HG02938 (cell line): ENCODE results near the gene CCAR1.
"Not testable (repeated sequence)": the region's sequence is repeated elsewhere in the genome, so short reads cannot be mapped to it uniquely, and the experiment has no call there.

ENCODE experiments used
- ATAC-seq: cut with Tn5 transposase; IDR thresholded peaks from one replicate; pipeline ENCODE4 v1.9.1; 2021; ENCODE audit warnings: mild to moderate bottlenecking, moderate library complexity; ENCODE audit not compliant: unreplicated experiment

The CCAR1 gene, protein sequence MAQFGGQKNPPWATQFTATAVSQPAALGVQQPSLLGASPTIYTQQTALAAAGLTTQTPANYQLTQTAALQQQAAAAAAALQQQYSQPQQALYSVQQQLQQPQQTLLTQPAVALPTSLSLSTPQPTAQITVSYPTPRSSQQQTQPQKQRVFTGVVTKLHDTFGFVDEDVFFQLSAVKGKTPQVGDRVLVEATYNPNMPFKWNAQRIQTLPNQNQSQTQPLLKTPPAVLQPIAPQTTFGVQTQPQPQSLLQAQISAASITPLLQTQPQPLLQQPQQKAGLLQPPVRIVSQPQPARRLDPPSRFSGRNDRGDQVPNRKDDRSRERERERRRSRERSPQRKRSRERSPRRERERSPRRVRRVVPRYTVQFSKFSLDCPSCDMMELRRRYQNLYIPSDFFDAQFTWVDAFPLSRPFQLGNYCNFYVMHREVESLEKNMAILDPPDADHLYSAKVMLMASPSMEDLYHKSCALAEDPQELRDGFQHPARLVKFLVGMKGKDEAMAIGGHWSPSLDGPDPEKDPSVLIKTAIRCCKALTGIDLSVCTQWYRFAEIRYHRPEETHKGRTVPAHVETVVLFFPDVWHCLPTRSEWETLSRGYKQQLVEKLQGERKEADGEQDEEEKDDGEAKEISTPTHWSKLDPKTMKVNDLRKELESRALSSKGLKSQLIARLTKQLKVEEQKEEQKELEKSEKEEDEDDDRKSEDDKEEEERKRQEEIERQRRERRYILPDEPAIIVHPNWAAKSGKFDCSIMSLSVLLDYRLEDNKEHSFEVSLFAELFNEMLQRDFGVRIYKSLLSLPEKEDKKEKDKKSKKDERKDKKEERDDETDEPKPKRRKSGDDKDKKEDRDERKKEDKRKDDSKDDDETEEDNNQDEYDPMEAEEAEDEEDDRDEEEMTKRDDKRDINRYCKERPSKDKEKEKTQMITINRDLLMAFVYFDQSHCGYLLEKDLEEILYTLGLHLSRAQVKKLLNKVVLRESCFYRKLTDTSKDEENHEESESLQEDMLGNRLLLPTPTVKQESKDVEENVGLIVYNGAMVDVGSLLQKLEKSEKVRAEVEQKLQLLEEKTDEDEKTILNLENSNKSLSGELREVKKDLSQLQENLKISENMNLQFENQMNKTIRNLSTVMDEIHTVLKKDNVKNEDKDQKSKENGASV

DNA sequence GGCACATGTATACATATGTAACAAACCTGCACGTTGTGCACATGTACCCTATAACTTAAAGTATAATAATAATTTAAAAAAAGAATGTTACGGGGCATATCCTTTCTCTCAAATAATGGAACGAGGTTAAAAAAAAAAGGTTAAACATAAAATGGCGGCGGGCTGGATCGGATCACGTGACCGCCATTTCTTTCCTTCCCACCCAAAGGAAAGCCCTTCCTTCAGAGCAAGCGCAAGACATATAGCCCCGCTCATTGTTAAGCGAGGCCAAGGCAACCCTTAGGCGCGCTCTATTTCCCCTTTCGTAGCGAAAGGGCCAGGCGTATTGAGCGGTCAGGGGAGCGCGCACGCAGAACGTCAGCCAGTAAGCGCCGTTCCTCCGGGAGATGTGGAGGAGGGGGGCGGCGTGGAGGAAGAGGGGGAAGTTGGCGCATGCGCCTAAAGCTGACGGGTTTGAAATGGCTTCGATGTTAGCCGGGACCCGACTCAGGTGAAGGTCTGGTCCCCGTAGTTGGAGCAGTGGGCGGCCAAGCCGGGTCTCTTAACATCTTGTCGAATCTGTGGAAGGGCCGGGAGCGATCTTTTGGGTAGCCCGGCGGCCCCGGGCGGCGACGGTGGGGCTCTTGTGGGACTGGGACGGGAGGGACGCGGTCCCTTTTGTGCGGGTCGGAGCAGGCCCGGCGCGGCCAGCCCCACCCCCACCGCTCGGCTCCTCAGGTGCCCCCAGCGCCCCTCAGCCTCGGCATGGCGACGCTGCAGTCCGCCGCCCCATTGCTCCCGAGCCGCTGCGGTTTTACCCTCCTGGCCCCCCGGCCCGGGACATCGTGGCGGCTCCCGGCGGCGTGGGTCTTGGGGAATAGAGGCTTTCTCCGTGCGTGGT is at the start of gene CCAR1:
Gene CCAR1, plus strand, starts transcription at position 447 of the 880 bp plus-strand sequence. CDS start 1,266 bp downstream, outside the sequence.
- ATAC-seq: peak; percentile 98

DNA sequence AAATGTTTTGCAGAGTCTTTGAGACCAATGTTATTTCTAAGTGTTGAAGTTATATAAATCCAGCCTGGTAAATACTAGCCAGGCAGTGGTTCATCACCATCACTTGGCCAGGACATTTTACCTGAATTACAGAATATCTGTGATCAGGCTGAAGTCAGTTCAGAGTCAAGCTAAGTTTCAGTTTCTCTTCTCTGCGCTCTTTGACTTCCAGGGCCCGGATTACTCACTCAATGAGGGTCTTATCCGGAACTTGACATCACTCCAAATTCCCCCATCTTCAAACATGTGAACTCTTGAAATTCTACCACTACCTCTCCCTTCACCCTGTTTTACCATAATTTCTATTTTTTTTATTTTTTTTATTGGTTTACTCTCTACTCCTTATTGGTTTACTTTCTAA is 36.6 kb upstream of the CCAR1 start:
- no peak for ATAC-seq

DNA sequence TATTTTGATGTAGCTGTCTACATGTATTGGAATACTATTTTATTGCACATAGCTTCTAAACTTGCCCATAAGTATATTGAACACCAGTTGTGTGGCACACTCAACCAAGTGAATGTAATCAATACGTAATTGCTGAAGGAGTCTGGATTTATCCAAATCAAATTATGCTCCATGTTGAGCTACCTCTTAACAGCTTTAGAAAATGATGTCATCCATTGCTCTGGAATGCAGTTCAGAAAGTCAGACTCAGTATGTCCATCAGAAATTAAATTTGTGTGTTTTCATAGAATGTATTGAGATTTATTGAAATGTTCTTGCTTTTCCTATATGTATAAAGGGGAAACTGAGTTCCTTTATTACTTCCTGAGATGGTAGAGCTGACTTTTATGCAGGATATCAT is 25.0 kb upstream of the CCAR1 start:
- no peak for ATAC-seq

DNA sequence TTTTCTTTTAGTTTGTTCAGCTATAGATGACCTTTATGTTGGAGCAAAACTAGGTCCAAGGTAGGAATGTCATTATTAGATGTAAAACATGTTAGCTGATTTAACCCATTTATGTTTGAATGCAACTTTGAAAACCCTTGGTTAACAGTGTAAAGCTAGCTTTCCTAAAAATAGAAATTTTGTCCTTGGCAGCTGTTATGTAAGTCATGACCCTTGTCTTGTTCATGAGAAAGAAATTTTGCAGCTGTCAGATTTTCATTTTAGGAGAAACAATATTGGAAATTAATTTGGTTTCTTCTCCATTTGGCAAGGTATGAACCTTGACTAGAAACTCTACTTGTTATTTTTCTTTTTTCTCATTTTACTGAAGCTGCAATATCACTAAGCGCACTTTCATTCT is 23.9 kb upstream of the CCAR1 start:
- no peak for ATAC-seq

DNA sequence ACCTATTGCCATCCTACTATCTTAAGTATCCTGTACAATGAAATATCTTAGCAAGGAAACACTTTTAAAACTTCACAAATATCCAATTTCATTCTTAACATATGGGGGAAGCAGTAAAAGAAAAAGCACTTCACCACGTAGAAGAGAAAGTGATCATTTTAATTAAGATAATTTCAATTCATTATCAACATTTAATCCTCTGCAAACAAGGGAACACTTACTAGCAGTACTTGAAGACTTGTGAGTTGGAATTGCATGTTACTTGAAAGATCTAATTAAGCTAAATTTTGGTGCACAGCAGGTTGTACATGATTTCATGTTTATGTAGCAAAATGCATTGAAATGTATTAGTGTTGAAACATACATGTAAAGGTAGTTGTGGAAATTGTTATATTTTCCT is 20.8 kb upstream of the CCAR1 start:
- ATAC-seq: no peak

DNA sequence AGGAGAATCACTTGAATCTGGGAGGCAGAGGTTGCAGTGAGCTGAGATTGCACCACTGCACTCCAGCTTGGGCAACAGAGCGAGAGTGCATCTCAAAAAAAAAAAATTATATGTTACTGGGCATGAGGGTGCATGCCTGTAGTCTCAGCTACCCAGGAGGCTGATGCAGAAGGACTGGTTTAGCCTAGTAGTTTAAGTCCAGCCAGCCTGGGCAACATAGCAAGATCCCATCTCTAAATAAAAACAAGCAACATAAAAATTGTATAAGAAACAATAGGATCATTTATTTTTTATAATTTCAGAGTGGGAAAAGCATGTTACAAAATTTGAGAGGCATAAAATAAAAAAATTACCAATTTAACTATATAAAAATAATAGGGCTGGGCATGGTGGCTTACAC is 15.5 kb upstream of the CCAR1 start:
- no peak for ATAC-seq

DNA sequence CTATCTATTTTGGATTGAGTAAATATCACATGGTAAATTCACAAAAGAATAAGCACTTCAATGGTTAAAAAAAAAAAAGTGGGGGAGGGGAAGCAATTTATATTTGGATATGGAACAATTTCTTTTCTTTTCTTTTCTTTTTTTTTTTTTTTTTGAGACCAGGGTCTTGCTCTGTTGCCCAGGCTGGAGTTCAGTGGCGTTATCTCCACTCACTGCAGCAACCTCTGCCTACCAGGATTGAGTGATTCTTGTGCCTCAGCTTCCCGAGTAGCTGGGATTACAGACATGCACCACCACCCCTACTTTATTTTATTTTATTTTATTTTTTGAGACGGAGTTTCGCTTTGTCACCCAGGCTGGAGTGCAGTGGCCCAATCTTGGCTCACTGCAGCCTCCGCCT is 12.1 kb upstream of the CCAR1 start:
- not testable (repeated sequence) for ATAC-seq

DNA sequence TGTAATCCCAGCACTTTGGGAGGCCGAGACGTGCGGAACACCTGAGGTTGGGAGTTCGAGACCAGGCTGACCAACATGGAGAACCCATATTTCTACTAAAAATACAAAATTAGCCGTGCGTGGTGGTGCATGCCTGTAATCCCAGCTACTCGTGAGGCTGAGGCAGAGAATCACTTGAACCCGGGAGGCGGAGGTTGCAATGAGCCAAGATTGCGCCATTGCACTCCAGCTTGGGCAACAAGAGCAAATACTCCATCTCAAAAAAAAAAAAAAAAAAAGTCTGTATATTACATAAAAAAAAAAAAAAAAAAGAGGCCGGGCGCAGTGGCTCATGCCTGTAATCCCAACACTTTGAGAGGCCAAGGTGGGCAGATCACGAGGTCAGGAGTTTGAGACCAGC is 8.0 kb upstream of the CCAR1 start:
- not testable (repeated sequence) for ATAC-seq

DNA sequence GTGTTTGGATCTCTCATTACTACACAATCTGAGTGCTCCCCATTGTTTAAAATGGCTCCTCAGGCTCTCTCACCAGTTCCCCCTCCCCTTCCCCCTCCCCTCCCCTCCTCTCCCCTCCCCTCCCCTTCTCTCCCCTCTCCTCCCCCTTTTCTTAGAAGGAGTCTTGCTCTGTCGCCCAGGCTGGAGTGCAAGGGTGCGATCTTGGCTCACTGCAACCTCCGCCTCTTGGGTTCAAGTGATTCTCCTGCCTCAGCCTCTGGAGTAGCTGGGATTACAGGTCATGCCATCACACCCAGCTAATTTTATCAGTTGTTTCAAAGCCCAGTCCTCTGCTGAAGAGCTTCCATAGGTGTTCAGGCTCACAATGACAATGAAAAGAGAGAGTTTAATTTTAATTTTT is 3.6 kb upstream of the CCAR1 start:
- ATAC-seq: no peak

DNA sequence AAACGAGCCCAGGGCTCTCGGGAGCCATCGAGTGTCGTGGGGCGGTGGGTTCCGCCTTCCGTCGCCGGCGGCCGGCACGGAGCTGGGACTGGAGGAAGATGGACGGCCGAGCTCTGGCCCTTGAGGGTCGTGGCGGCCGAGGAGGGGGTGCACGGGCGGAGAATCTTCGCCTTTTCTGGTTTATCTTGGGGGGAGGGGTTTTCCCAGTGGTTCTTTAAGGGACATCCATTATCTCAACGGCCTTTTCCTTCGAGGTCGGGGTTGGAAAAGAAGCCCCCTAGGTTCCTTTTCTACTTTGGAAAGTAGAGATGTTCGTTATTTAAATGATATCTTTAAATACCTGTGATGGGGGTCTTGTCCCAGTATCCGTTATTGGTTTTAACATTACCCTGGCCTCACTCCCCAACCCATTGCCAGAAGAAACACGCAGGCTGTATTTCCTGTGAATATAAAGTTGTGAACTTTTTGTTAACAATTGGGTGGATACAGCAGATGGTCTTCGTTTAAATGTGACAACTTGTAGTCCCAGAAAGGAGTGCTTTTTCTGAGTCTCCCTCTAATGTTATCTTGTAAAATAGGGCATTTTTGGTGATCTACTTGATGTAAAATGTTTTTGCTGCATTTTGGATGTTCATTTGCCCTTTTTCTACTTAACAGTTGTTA is 765 bp downstream of the CCAR1 start:
- ATAC-seq: peak; percentile 25

DNA sequence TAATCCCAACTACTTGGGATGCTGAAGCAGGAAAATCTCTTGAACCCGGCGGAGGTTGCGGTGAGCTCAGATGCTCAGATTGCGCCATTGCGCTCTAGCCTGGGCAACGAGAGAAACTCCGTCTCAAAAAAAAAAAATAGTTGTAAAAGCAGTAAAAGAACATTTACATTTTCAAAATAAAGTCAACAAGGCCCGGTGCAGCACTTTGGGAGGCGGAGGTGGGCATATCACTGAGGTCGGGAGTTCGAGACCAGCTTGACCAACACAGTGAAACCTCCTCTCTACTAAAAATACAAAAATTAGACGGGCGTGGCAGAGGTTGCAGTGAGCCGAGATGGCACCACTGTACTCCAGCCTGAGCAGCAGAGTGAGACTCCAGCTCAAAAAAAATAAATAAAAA is 4.0 kb downstream of the CCAR1 start:
- no peak for ATAC-seq

DNA sequence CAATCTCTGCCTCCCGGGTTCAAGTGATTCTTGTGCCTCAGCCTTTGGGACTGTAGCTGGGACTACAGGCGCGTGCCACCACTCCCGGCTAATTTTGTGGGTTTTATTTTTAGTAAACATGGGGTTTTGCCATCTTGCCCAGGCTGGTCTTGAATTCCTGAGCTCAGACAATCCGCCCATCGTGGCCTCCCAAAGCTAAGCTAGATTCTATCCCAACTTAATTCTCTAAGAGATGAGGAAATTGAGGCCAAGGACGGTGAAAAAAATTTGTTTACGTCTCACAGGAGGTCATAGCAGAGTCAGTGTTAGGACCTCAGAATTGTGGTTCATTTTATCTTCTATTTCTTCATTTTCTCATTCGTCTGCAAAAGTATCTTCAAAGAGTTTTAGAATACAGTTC is 6.1 kb downstream of the CCAR1 start:
- no peak for ATAC-seq

DNA sequence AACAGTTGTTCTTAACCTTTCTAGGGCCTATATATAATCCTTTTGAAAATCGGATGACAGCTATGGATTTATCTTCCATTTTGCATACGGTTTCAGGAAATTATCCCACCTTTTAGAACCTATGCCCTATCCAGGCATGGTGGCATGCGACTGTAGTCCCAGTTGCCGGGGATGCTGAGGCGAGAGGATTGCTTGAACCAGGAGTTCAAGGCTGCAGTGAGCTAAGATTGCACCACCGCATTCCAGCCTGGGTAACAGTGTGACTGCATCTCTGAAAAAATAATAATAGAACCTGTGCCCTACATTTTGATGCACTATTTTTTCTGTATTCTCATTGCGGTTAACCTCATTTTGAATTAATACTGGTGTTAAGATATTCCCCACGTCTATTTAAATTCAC is 11.6 kb downstream of the CCAR1 start:
- no peak for ATAC-seq

DNA sequence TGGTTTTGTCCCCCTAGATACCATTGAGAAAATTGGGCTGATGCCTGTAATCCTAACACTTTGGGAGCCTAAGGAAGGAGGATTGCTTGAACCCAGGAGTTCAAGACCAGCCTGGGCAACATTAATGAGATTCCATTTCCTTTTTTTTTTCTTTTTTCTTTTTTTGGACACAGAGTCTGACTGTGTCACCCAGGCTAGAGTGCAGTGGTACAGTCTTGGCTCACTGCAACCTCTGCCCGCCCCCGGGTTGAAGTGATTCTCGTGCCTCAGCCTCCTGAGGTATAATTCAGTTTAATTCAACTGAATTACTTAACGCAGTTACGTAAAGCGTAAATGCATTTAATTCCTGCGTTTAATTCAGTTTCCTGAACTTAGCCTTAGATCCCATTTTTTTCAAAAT is 13.3 kb downstream of the CCAR1 start:
- no peak for ATAC-seq

DNA sequence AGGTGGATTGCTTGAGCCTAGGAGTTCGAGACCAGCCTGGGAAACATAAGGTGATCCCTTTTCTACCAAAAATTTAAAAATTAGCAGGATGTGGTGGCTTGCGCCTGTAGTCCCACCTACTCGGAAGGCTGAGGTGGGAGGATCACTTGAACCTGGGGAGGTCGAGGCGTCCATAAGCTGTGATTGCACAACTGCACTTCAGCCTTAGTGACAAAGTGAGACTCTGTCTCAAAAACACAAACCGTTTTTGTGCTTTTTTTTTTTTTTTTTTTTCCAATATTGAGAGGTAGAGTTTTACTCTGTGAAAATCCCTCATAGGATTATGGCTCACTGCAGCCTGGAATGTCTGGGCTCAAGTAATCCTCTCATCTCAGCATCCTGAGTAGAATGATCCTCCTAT is 14.1 kb downstream of the CCAR1 start:
- no peak for ATAC-seq

DNA sequence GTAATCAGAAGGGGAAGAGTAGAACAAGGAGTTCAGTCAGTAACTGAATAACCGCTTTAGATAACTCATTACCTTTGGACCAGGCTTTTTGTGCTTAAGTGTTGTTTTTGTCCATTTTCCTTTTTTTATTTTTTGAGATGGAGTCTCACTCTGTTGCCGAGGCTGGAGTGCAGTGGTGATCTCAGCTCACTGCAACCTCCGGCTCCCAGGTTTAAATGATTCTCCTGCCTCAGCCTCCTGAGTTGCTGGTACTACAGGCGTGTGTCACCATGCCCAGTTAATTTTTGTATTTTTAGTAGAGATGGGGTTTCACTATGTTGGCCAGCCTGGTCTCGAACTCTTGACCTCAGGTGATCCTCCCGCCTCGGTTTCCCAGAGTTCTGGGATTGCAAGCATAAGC is 14.7 kb downstream of the CCAR1 start:
- not testable (repeated sequence) for ATAC-seq

DNA sequence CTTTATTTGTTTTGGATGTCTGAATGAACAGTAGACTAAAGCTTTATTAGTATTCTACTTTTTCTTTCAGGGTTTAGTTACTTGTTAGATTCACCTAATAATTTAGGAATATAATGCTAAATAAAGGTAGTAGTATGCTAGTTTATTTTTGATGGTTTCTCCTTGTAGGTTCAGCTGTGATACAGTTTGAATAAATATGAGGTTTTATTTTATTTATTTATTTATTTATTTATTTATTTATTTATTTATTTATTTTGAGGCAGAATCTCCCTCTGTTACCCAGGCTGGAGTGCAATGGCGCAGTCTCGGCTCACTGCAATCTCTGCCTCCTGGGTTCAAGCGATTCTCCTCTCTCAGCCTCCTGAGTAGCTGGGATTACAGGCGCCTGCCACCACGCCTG is 19.6 kb downstream of the CCAR1 start:
- ATAC-seq: not testable (repeated sequence)

DNA sequence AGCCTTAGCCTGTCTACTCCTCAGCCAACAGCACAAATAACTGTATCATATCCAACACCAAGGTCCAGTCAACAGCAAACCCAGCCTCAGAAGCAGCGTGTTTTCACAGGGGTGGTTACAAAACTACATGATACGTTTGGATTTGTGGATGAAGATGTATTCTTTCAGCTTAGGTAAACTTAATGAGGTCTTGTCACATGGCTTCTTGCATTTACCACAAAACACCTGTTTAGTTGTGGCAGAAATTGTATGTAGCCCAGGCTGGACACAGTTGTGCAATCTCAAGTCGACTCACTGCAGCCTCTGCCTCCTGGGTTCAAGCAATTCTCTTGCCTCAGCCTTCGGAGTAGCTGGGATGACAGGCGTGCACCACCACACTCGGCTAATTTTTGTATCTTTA is 21.4 kb downstream of the CCAR1 start:
- ATAC-seq: no peak

DNA sequence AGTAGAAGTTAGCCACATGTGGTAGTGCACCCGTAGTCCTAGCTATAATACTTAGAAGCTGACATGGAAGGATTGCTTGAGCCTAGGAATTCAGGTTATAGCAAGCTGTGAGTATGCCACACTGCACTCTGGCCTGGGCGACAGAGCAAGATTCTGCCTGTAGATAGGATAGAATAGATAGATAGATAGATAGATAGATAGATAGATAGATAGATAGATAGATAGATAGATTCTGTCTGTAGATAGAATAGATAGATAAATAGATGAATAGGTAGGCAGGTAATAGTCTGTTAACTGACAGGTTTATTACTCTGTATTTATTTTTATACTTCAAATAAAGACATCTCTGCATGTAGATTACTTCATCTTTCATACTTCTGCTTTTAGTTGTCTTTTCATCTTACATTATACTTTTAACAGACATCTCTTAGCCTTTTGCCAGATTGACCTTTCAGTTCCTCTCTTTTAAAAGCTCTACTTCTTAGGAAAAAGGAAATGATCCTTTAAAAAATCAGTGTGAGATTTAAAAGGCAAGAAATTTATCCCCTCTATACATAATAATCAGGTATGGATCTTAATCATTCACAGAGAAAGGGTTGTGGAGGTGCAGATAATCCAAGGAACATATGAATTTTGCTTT is 31.8 kb downstream of the CCAR1 start:
- ATAC-seq: no peak

DNA sequence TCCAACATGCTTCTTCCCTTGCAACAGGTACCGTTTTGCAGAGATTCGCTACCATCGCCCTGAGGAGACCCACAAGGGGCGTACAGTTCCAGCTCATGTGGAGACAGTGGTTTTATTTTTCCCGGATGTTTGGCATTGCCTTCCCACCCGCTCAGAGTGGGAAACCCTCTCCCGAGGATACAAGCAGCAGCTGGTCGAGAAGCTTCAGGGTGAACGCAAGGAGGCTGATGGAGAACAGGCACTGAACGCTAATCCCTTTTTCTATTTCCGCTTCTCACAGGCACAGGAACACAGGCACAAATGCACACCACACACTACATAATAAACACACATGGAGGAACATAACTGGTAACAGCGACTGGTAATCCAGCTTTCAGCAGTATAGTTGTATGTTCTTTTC is 35.2 kb downstream of the CCAR1 start:
- no peak for ATAC-seq
